HEK293 (cell line): Measurements from ENCODE around the gene NCR3LG1.

Experiments used
- HOXD13 ChIP-seq: sonication (generic); formaldehyde crosslinking; IDR thresholded peaks from 2 replicates; pipeline ENCODE4 v1.8.0; 2022; ENCODE audit warnings: missing genetic modification reagents, borderline replicate concordance
- KLF1 ChIP-seq: fragments of 450-650 bp; formaldehyde crosslinking; IDR thresholded peaks from 2 replicates; pipeline ENCODE4 v1.5.1; 2016; ENCODE audit warnings: missing biosample characterization, missing genetic modification characterization
- MYNN ChIP-seq: fragments of 450-650 bp; formaldehyde crosslinking; IDR thresholded peaks from 2 replicates; pipeline ENCODE4 v1.5.1; 2016; ENCODE audit warnings: missing biosample characterization, missing genetic modification characterization, borderline replicate concordance
- SCRT2 ChIP-seq: fragments of 450-650 bp; formaldehyde crosslinking; IDR thresholded peaks from 2 replicates; pipeline ENCODE4 v1.5.1; 2016; ENCODE audit warnings: missing biosample characterization, missing genetic modification characterization
- ZBTB17 ChIP-seq: fragments of 450-650 bp; formaldehyde crosslinking; IDR thresholded peaks from 2 replicates; pipeline ENCODE4 v1.5.1; 2016; ENCODE audit warnings: missing biosample characterization, missing genetic modification characterization
- ZBTB48 ChIP-seq: fragments of 450-650 bp; formaldehyde crosslinking; IDR thresholded peaks from 2 replicates; pipeline ENCODE4 v1.5.1; 2016; ENCODE audit warnings: missing biosample characterization, missing genetic modification characterization
- ZIC2 ChIP-seq: fragments of 450-650 bp; formaldehyde crosslinking; IDR thresholded peaks from 2 replicates; pipeline ENCODE4 v1.5.1; 2016; ENCODE audit warnings: missing biosample characterization, missing genetic modification characterization
- ZNF112 ChIP-seq: fragments of 450-650 bp; formaldehyde crosslinking; IDR thresholded peaks from 2 replicates; pipeline ENCODE4 v1.5.0; 2017; ENCODE audit warnings: missing biosample characterization, missing genetic modification characterization
- ZNF175 ChIP-seq: fragments of 450-650 bp; formaldehyde crosslinking; IDR thresholded peaks from 2 replicates; pipeline ENCODE4 v1.5.1; 2016; ENCODE audit warnings: missing biosample characterization, missing genetic modification characterization
- ZNF23 ChIP-seq: fragments of 450-650 bp; formaldehyde crosslinking; IDR thresholded peaks from 2 replicates; pipeline ENCODE4 v1.5.1; 2016; ENCODE audit warnings: missing biosample characterization, missing genetic modification characterization, borderline replicate concordance
- ZNF324 ChIP-seq: fragments of 450-650 bp; formaldehyde crosslinking; IDR thresholded peaks from 2 replicates; pipeline ENCODE4 v1.5.1; 2016; ENCODE audit warnings: missing biosample characterization, missing genetic modification characterization
- ZNF335 ChIP-seq: fragments of 450-650 bp; formaldehyde crosslinking; conservative IDR thresholded peaks from 2 replicates; pipeline ENCODE4 v1.5.1; 2016; ENCODE audit warnings: missing biosample characterization, missing genetic modification characterization
- ZNF37A ChIP-seq: fragments of 450-650 bp; IDR thresholded peaks from 2 replicates; pipeline ENCODE4 v1.5.1; 2018; ENCODE audit warnings: missing biosample characterization, missing genetic modification characterization
- ZNF514 ChIP-seq: fragments of 450-650 bp; formaldehyde crosslinking; IDR thresholded peaks from 2 replicates; pipeline ENCODE4 v1.5.1; 2016; ENCODE audit warnings: missing biosample characterization, missing genetic modification characterization
- ZNF571 ChIP-seq: fragments of 450-650 bp; formaldehyde crosslinking; IDR thresholded peaks from 2 replicates; pipeline ENCODE4 v1.5.0; 2017; ENCODE audit warnings: missing biosample characterization, missing genetic modification characterization
- ZNF585B ChIP-seq: fragments of 450-650 bp; formaldehyde crosslinking; IDR thresholded peaks from 2 replicates; pipeline ENCODE4 v1.5.1; 2016; ENCODE audit warnings: missing biosample characterization, missing genetic modification characterization
- ZNF596 ChIP-seq: fragments of 450-650 bp; IDR thresholded peaks from 2 replicates; pipeline ENCODE4 v1.5.0; 2018; ENCODE audit warnings: missing biosample characterization, mild to moderate bottlenecking, missing genetic modification characterization, moderate library complexity
- ZNF600 ChIP-seq: fragments of 450-650 bp; formaldehyde crosslinking; IDR thresholded peaks from 2 replicates; pipeline ENCODE4 v1.5.1; 2016; ENCODE audit warnings: missing biosample characterization, missing genetic modification characterization
- ZNF660 ChIP-seq: fragments of 450-650 bp; IDR thresholded peaks from 2 replicates; pipeline ENCODE4 v1.5.1; 2018; ENCODE audit warnings: missing biosample characterization, mild to moderate bottlenecking, missing genetic modification characterization
- ZNF670 ChIP-seq: fragments of 450-650 bp; formaldehyde crosslinking; IDR thresholded peaks from 2 replicates; pipeline ENCODE4 v1.5.1; 2016; ENCODE audit warnings: missing biosample characterization, missing genetic modification characterization, low read depth
- ZNF707 ChIP-seq: fragments of 450-650 bp; formaldehyde crosslinking; IDR thresholded peaks from 2 replicates; pipeline ENCODE4 v1.5.1; 2016; ENCODE audit warnings: missing biosample characterization, missing genetic modification characterization
- ZSCAN23 ChIP-seq: fragments of 450-650 bp; formaldehyde crosslinking; IDR thresholded peaks from 2 replicates; pipeline ENCODE4 v1.5.1; 2016; ENCODE audit warnings: missing biosample characterization, missing genetic modification characterization
- TF ChIP-seq, protein P1 (sequence below): fragments of 450-650 bp; formaldehyde crosslinking; IDR thresholded peaks from 2 replicates; pipeline ENCODE4 v1.5.1; 2016; ENCODE audit warnings: missing biosample characterization, missing genetic modification characterization, low read depth
- TF ChIP-seq, protein P2 (sequence below): fragments of 450-650 bp; formaldehyde crosslinking; IDR thresholded peaks from 2 replicates; pipeline ENCODE4 v1.5.1; 2017; ENCODE audit warnings: missing biosample characterization, missing genetic modification characterization
- TF ChIP-seq, protein P3 (sequence below): fragments of 450-650 bp; formaldehyde crosslinking; IDR thresholded peaks from 2 replicates; pipeline ENCODE4 v1.5.1; 2016; ENCODE audit warnings: missing biosample characterization, missing genetic modification characterization

Gene NCR3LG1

DNA sequence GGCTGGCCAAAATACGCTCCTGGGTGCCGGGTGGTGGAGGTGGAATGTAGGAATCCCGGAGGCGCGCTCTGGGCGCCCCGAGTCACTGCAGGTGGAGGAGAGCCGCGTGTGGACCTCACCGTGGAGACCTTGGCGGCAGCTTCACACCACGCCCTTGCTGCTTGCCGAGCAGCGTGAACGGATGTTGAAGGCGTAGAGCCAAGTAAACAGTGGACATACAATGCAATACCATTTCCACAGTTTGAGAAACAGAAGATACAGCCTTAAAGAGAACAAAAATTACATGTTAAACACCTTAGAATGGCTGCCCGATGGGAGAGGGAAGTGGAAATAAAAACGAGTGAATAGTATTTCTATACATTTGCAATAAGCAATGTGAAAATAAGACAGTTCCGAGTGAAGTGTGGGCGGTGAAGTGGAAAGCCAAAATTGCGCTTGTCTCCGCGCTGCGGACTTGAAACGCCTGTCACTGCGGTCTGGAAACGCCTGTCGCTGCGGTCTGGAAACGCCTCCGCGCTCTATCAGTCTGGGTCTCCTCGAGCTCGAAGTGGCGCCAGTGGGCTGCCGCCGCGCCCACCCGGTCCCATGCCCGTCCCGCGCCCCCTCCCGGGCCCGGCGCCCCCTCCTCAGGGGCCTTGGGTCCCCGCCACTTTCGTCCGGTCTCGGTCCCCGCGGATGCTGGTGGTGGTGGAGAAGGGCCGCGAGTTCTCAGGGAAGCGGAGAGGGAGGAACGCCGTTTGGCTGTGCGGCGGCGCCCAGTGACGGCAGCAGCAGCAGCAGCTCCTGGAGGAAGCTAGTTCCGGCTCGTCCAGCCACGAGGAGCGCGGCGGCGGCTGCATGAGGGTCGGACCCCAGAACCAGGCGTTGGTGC is 1.6 kb downstream of the NCR3LG1 start (continued):
- TF ChIP-seq ZNF23 (tag by site-specific recombination) (no peak), ZNF670 (tag by site-specific recombination) (no peak), ZNF707 (tag by site-specific recombination) (no peak), MYNN (tag by site-specific recombination) (no peak), ZNF37A (no peak), ZBTB48 (tag by site-specific recombination) (no peak), ZNF600 (tag by site-specific recombination) (peak; percentile 88), ZBTB17 (tag by site-specific recombination) (no peak; the same call in 1 of the 2 replicates), ZNF112 (tag by site-specific recombination) (no peak), ZNF660 (0 out of 2 replicates have a peak, but pooled peaks have one; percentile 44), ZNF596 (tag by site-specific recombination) (no peak), ZNF324 (tag by site-specific recombination) (0 out of 2 replicates have a peak, but pooled peaks have one; percentile 28), ZNF571 (tag by site-specific recombination) (no peak), ZNF335 (tag by site-specific recombination) (no peak; the same call in 1 of the 2 replicates), ZSCAN23 (no peak), KLF1 (tag by site-specific recombination) (no peak), ZIC2 (tag by site-specific recombination) (no peak), HOXD13 (CRISPR knock-in tag) (0 out of 2 replicates have a peak, but pooled peaks have one; percentile 53), SCRT2 (tag by site-specific recombination) (no peak), ZNF175 (tag by site-specific recombination) (no peak), ZNF585B (no peak), ZNF514 (tag by site-specific recombination) (no peak)
- TF ChIP-seq, protein P1, sequence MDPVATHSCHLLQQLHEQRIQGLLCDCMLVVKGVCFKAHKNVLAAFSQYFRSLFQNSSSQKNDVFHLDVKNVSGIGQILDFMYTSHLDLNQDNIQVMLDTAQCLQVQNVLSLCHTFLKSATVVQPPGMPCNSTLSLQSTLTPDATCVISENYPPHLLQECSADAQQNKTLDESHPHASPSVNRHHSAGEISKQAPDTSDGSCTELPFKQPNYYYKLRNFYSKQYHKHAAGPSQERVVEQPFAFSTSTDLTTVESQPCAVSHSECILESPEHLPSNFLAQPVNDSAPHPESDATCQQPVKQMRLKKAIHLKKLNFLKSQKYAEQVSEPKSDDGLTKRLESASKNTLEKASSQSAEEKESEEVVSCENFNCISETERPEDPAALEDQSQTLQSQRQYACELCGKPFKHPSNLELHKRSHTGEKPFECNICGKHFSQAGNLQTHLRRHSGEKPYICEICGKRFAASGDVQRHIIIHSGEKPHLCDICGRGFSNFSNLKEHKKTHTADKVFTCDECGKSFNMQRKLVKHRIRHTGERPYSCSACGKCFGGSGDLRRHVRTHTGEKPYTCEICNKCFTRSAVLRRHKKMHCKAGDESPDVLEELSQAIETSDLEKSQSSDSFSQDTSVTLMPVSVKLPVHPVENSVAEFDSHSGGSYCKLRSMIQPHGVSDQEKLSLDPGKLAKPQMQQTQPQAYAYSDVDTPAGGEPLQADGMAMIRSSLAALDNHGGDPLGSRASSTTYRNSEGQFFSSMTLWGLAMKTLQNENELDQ (tag by site-specific recombination): no peak
- TF ChIP-seq, protein P2, sequence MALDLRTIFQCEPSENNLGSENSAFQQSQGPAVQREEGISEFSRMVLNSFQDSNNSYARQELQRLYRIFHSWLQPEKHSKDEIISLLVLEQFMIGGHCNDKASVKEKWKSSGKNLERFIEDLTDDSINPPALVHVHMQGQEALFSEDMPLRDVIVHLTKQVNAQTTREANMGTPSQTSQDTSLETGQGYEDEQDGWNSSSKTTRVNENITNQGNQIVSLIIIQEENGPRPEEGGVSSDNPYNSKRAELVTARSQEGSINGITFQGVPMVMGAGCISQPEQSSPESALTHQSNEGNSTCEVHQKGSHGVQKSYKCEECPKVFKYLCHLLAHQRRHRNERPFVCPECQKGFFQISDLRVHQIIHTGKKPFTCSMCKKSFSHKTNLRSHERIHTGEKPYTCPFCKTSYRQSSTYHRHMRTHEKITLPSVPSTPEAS (tag by site-specific recombination): no peak
- TF ChIP-seq, protein P3, sequence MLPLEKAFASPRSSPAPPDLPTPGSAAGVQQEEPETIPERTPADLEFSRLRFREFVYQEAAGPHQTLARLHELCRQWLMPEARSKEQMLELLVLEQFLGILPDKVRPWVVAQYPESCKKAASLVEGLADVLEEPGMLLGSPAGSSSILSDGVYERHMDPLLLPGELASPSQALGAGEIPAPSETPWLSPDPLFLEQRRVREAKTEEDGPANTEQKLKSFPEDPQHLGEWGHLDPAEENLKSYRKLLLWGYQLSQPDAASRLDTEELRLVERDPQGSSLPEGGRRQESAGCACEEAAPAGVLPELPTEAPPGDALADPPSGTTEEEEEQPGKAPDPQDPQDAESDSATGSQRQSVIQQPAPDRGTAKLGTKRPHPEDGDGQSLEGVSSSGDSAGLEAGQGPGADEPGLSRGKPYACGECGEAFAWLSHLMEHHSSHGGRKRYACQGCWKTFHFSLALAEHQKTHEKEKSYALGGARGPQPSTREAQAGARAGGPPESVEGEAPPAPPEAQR (tag by site-specific recombination): no peak
